ENCODE results near the gene TMA7. TPM values are rescaled to one million over a fixed set of nuclear protein-coding genes. Genes with fewer than 3 reads are reported as not detected.

Gene TMA7
- total and polyA plus RNA-seq, 2 of the 13 experiments (the other 11 are each of a cell fraction or from before 2014, with no cell fraction given), result 100 to 486 TPM

- TF ChIP-seq SIN3A (IDR thresholded peaks at IDR 0.05; ENCODE audit: borderline replicate concordance, low read depth, low read length), result peak; percentile 54; the same call in 1 of the 2 replicates
- TF ChIP-seq, protein P1, sequence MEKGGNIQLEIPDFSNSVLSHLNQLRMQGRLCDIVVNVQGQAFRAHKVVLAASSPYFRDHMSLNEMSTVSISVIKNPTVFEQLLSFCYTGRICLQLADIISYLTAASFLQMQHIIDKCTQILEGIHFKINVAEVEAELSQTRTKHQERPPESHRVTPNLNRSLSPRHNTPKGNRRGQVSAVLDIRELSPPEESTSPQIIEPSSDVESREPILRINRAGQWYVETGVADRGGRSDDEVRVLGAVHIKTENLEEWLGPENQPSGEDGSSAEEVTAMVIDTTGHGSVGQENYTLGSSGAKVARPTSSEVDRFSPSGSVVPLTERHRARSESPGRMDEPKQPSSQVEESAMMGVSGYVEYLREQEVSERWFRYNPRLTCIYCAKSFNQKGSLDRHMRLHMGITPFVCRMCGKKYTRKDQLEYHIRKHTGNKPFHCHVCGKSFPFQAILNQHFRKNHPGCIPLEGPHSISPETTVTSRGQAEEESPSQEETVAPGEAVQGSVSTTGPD (CRISPR knock-in tag; IDR thresholded peaks at IDR 0.05), result no peak; the same call in 1 of the 2 replicates
- TF ChIP-seq ZNF710 (CRISPR knock-in tag; IDR thresholded peaks at IDR 0.05; ENCODE audit: borderline replicate concordance), result no peak
- TF ChIP-seq FOXJ3 (CRISPR knock-in tag; IDR thresholded peaks at IDR 0.05; ENCODE audit: borderline replicate concordance), result peak; percentile 63; the same call in 1 of the 2 replicates
- TF ChIP-seq ZNF644 (CRISPR knock-in tag; IDR thresholded peaks at IDR 0.05; ENCODE audit: low read depth), result 0 out of 2 replicates have a peak, but pooled peaks have one; percentile 8
- no peak for TF ChIP-seq PAWR (CRISPR knock-in tag; IDR thresholded peaks at IDR 0.05; ENCODE audit: borderline replicate concordance)
- no peak for TF ChIP-seq RFXANK (CRISPR knock-in tag; IDR thresholded peaks at IDR 0.05)
- peak; percentile 84 for TF ChIP-seq ISL2 (CRISPR knock-in tag; IDR thresholded peaks at IDR 0.05)
- TF ChIP-seq NCOR1 (IDR thresholded peaks at IDR 0.05; ENCODE audit: borderline replicate concordance, low read length), result peak; percentile 68; the same call in 1 of the 2 replicates
- TF ChIP-seq KDM3A (CRISPR knock-in tag; IDR thresholded peaks at IDR 0.05; ENCODE audit: low read depth), result peak; percentile 28; the same call in 1 of the 2 replicates
- TF ChIP-seq GABPA (IDR thresholded peaks at IDR 0.05; ENCODE audit: low read depth, low read length), result no peak
- peak; percentile 51; the same call in 1 of the 2 replicates for TF ChIP-seq GABPA (CRISPR knock-in tag; IDR thresholded peaks at IDR 0.05; ENCODE audit: low read depth)
- TF ChIP-seq, protein P2, sequence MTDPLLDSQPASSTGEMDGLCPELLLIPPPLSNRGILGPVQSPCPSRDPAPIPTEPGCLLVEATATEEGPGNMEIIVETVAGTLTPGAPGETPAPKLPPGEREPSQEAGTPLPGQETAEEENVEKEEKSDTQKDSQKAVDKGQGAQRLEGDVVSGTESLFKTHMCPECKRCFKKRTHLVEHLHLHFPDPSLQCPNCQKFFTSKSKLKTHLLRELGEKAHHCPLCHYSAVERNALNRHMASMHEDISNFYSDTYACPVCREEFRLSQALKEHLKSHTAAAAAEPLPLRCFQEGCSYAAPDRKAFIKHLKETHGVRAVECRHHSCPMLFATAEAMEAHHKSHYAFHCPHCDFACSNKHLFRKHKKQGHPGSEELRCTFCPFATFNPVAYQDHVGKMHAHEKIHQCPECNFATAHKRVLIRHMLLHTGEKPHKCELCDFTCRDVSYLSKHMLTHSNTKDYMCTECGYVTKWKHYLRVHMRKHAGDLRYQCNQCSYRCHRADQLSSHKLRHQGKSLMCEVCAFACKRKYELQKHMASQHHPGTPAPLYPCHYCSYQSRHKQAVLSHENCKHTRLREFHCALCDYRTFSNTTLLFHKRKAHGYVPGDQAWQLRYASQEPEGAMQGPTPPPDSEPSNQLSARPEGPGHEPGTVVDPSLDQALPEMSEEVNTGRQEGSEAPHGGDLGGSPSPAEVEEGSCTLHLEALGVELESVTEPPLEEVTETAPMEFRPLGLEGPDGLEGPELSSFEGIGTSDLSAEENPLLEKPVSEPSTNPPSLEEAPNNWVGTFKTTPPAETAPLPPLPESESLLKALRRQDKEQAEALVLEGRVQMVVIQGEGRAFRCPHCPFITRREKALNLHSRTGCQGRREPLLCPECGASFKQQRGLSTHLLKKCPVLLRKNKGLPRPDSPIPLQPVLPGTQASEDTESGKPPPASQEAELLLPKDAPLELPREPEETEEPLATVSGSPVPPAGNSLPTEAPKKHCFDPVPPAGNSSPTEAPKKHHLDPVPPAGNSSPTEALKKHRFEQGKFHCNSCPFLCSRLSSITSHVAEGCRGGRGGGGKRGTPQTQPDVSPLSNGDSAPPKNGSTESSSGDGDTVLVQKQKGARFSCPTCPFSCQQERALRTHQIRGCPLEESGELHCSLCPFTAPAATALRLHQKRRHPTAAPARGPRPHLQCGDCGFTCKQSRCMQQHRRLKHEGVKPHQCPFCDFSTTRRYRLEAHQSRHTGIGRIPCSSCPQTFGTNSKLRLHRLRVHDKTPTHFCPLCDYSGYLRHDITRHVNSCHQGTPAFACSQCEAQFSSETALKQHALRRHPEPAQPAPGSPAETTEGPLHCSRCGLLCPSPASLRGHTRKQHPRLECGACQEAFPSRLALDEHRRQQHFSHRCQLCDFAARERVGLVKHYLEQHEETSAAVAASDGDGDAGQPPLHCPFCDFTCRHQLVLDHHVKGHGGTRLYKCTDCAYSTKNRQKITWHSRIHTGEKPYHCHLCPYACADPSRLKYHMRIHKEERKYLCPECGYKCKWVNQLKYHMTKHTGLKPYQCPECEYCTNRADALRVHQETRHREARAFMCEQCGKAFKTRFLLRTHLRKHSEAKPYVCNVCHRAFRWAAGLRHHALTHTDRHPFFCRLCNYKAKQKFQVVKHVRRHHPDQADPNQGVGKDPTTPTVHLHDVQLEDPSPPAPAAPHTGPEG (CRISPR knock-in tag; IDR thresholded peaks at IDR 0.05), result no peak
- TF ChIP-seq, protein P3, sequence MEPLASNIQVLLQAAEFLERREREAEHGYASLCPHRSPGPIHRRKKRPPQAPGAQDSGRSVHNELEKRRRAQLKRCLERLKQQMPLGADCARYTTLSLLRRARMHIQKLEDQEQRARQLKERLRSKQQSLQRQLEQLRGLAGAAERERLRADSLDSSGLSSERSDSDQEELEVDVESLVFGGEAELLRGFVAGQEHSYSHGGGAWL (CRISPR knock-in tag; IDR thresholded peaks at IDR 0.05), result no peak
- peak; percentile 98 for TF ChIP-seq SIX4 (CRISPR knock-in tag; IDR thresholded peaks at IDR 0.05)
- TF ChIP-seq AKAP8 (CRISPR knock-in tag; IDR thresholded peaks at IDR 0.05), result 0 out of 2 replicates have a peak, but pooled peaks have one; percentile 41
Observed at GRCh38 chr3:48431224-48432029, 8.6 kb upstream of the TMA7 start (continued).
